ENCODE data around the gene TMEM45A.

Gene TMEM45A

DNA sequence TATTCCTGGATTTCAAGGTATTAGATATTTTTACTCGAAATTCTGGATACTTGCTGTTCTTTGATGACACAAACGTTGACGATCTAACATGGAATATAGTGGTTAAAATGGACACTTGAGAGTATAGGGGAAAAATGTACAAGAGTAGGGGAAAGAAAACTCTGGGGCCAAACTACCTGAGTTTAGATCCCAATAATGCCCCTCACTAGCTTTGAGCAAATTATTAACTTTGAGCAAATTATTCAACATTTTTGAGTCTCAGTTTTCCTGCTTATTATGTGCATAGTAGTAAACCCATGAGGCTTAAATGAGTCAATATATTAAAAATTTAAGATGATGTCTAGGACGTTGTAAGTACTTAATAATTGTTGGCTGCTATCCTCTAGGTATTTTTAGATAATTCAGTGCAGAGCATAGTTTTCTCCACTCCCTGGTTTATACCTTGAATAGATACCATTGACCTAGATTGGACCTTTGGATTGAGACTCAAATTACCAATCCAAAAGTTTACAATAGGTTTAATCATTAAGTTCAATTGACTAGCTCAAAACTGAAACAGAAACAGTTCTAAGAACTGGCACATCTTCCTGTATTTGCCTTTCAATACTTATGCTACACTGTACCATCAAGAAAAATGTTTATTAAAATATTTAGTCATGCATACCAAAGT, 121.4 kb downstream of the TMEM45A start:
- DNase-seq (ENCODE audit: low spot score) = no peak

- DNase-seq (ENCODE audit: low spot score) = no peak
These were observed 122.5 kb downstream of the TMEM45A start for GRCh38 chr3:100614941-100615340.

DNA sequence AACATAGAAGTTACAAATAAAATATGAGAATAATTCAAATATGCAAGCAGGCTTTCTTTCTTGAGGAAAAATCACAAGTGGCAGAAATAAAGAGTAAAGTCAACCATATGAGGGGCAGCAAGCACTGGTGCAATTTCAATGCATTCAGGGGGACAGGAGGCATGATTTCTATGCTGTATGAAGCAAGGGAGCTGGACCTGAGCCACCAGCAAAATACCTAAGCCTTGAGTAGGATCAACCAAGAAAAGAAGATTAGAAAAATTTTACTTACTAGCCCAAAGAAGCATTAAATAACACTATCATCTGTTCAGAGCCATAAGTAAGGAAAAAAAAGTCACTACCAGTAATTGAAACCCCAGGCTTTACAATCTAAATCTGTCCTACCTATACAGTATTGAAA, 123.3 kb downstream of the TMEM45A start:
- DNase-seq (ENCODE audit: low spot score) = no peak

DNA sequence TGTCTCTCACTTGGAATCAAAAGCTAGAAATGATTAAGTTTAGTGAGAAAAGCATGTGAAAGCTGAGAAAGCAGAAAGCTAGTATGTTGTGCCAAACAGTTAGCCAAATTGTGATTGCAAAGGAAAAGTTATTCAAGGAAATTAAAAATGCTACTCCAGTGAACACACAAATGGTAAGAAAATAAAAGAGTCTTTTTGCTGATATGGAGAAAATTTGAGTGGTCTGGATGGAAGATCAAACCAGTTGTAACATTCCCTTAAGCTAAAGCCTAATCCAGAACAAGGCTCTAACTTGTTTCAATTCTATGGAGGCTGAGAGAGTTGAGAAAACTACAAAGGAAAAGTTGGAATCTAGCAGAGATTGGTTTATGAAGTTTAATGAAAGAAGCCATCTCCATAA, 128.8 kb downstream of the TMEM45A start:
- no peak for DNase-seq (ENCODE audit: low spot score)
